GM23338 (cell line): ENCODE results near the gene CBY3. TPM values are rescaled to one million over a fixed set of nuclear protein-coding genes. Genes with fewer than 3 reads are reported as not detected.

Experiments
- ATAC-seq: fragments of 200-7000 bp; cut with Tn5 transposase; 3 replicates; pipeline ENCODE4 v1.9.1; 2020
- DNase-seq: peaks from one replicate; pipeline ENCODE4 v3.0.0-alpha.2; 2015; ENCODE audit warnings: low spot score
- H2AFZ ChIP-seq: fragments of 200-600 bp; sonication (generic); 2 replicates; pipeline ENCODE4 v1.8.0; 2016; ENCODE audit warnings: antibody characterized with exemption, mild to moderate bottlenecking, moderate library complexity
- H3F3A ChIP-seq: fragments of 200-600 bp; sonication (generic); replicated peaks from 2 replicates; pipeline ENCODE4 v1.8.0; 2017; ENCODE audit warnings: antibody characterized with exemption, mixed run types, low read depth
- H3K27ac ChIP-seq: fragments of 200-600 bp; sonication (generic); 2 replicates; pipeline ENCODE4 v1.6.1; 2016; ENCODE audit warnings: low read depth
- H3K27me3 ChIP-seq: fragments of 200-600 bp; sonication (generic); 2 replicates; pipeline ENCODE4 v1.8.0; 2016; ENCODE audit warnings: mild to moderate bottlenecking, mixed run types, moderate library complexity; ENCODE audit not compliant: insufficient read depth
- H3K36me3 ChIP-seq: fragments of 200-600 bp; sonication (generic); 2 replicates; pipeline ENCODE4 v1.8.0; 2016; ENCODE audit warnings: mild to moderate bottlenecking; ENCODE audit not compliant: insufficient read depth
- H3K4me1 ChIP-seq: fragments of 200-600 bp; sonication (generic); 2 replicates; pipeline ENCODE4 v1.8.0; 2016; ENCODE audit warnings: mild to moderate bottlenecking, moderate library complexity; ENCODE audit not compliant: insufficient read depth
- H3K4me2 ChIP-seq: fragments of 200-600 bp; sonication (generic); 2 replicates; pipeline ENCODE4 v1.7.1; 2017; ENCODE audit warnings: mixed run types
- H3K4me3 ChIP-seq: fragments of 200-600 bp; sonication (generic); 2 replicates; pipeline ENCODE4 v1.6.1; 2016; ENCODE audit warnings: mixed run types
- H3K79me2 ChIP-seq: fragments of 200-600 bp; sonication (generic); replicated peaks from 2 replicates; pipeline ENCODE4 v1.8.0; 2017; ENCODE audit warnings: mild to moderate bottlenecking; ENCODE audit not compliant: insufficient read depth
- H3K9me2 ChIP-seq: fragments of 200-600 bp; sonication (generic); 2 replicates; pipeline ENCODE4 v1.8.0; 2017; ENCODE audit not compliant: insufficient read depth
- H4K20me1 ChIP-seq: fragments of 200-600 bp; sonication (generic); replicated peaks from 2 replicates; pipeline ENCODE4 v1.8.0; 2017; ENCODE audit warnings: mild to moderate bottlenecking; ENCODE audit not compliant: insufficient read depth
- H3K27ac Mint-ChIP-seq: 2 replicates; pipeline ENCODE4 v1.8.0; 2020; ENCODE audit warnings: inconsistent platforms, mild to moderate bottlenecking, moderate library complexity, mixed read lengths
- H3K27me3 Mint-ChIP-seq: 3 replicates; pipeline ENCODE4 v1.8.0; 2022; ENCODE audit warnings: low read depth, mild to moderate bottlenecking, moderate library complexity, mixed read lengths, inconsistent platforms; ENCODE audit not compliant: insufficient read depth, poor library complexity
- H3K36me3 Mint-ChIP-seq: 3 replicates; pipeline ENCODE4 v1.8.0; 2021; ENCODE audit warnings: low read depth, mild to moderate bottlenecking, inconsistent platforms, moderate library complexity, mixed read lengths
- H3K4me1 Mint-ChIP-seq: 3 replicates; pipeline ENCODE4 v1.8.0; 2020; ENCODE audit warnings: mild to moderate bottlenecking, inconsistent platforms, mixed read lengths
- H3K4me3 Mint-ChIP-seq: 3 replicates; pipeline ENCODE4 v1.8.0; 2021; ENCODE audit warnings: moderate library complexity, mild to moderate bottlenecking, inconsistent platforms, mixed read lengths
- H3K9me3 Mint-ChIP-seq: 3 replicates; pipeline ENCODE4 v1.8.0; 2020; ENCODE audit warnings: moderate library complexity, mild to moderate bottlenecking, inconsistent platforms, mixed read lengths
- CREB1 ChIP-seq: fragments of 250-450 bp; sonication (Bioruptor Pico); IDR thresholded peaks from 2 replicates; pipeline ENCODE4 v1.5.0; 2020; ENCODE audit warnings: low read depth, mild to moderate bottlenecking, moderate library complexity
- EZH2 ChIP-seq: fragments of 200-600 bp; sonication (generic); IDR thresholded peaks from one replicate; pipeline ENCODE4 v1.8.0; 2017; ENCODE audit warnings: antibody characterized with exemption, mild to moderate bottlenecking, low read depth; ENCODE audit not compliant: unreplicated experiment
- EZH2phosphoT487 ChIP-seq: fragments of 200-600 bp; sonication (generic); IDR thresholded peaks from one replicate; pipeline ENCODE4 v1.8.1; 2018; ENCODE audit warnings: antibody characterized with exemption; ENCODE audit not compliant: unreplicated experiment
- NANOG ChIP-seq: IDR thresholded peaks from 2 replicates; pipeline ENCODE4 v1.6.1; 2016; ENCODE audit warnings: antibody characterized with exemption, borderline replicate concordance
- POLR2AphosphoS5 ChIP-seq: IDR thresholded peaks from 2 replicates; pipeline ENCODE4 v1.6.1; 2016; ENCODE audit warnings: antibody characterized with exemption, low read depth
- ZNF114 ChIP-seq: fragments of 250-450 bp; sonication (Bioruptor Pico); IDR thresholded peaks from 2 replicates; pipeline ENCODE4 v1.5.0; 2020; ENCODE audit warnings: mild to moderate bottlenecking, moderate library complexity
- ZNF331 ChIP-seq: fragments of 250-450 bp; sonication (Bioruptor Pico); IDR thresholded peaks from 2 replicates; pipeline ENCODE4 v1.5.0; 2020; ENCODE audit warnings: low read depth, mild to moderate bottlenecking, moderate library complexity
- polyA plus RNA-seq: library from polyadenylated mRNA; unstranded; fragments of >200 nt; fragmentation: Nextera tagmentation; extraction: Ambion mirVana; gene quantifications from 2 replicates; pipeline ENCODE4 v1.2.1, GENCODE V29; 2016
- total RNA-seq: library from RNA; depleted of rRNA; stranded (reverse); fragments of >200 nt; shearing (Covaris generic); gene quantifications from 2 replicates; pipeline ENCODE4 v1.2.3, GENCODE V29; 2014
- TF ChIP-seq, protein P1 (sequence below): IDR thresholded peaks from one replicate; pipeline ENCODE4 v1.6.1; 2018; ENCODE audit warnings: antibody characterized with exemption; ENCODE audit not compliant: unreplicated experiment
- TF ChIP-seq, protein P2 (sequence below), 2 experiments: fragments of 200-600 bp in 1 of 2; sonication (generic) in 1 of 2; conservative IDR thresholded peaks; 2 replicates each; pipeline versions ENCODE4 v1.5.1 to v1.6.1; 2016 to 2017; ENCODE audit warnings: antibody characterized with exemption in 2 of 2, low read depth in 2 of 2, mild to moderate bottlenecking in 2 of 2, moderate library complexity in 1 of 2

CBY3 gene
- total and polyA plus RNA-seq, 2 experiments from 2014 or later, result 0.37 to 0.52 TPM

DNA sequence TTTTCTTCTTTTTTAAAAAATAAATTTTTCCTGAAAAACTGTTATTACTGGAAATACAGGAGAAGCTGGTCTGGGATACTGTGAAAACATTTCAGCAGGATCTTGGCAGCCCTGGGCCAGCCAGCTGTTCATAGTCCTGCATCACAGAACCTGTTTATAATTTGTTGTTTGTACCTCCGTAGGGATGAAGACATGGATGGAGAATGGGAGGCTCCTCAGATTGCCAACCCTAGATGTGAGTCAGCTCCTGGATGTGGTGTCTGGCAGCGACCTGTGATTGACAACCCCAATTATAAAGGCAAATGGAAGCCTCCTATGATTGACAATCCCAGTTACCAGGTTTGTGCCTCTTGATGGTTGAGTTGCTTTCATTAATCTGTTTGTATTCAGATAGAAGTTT, 39.4 kb upstream of the CBY3 start (continued):
- TF ChIP-seq, protein P1, sequence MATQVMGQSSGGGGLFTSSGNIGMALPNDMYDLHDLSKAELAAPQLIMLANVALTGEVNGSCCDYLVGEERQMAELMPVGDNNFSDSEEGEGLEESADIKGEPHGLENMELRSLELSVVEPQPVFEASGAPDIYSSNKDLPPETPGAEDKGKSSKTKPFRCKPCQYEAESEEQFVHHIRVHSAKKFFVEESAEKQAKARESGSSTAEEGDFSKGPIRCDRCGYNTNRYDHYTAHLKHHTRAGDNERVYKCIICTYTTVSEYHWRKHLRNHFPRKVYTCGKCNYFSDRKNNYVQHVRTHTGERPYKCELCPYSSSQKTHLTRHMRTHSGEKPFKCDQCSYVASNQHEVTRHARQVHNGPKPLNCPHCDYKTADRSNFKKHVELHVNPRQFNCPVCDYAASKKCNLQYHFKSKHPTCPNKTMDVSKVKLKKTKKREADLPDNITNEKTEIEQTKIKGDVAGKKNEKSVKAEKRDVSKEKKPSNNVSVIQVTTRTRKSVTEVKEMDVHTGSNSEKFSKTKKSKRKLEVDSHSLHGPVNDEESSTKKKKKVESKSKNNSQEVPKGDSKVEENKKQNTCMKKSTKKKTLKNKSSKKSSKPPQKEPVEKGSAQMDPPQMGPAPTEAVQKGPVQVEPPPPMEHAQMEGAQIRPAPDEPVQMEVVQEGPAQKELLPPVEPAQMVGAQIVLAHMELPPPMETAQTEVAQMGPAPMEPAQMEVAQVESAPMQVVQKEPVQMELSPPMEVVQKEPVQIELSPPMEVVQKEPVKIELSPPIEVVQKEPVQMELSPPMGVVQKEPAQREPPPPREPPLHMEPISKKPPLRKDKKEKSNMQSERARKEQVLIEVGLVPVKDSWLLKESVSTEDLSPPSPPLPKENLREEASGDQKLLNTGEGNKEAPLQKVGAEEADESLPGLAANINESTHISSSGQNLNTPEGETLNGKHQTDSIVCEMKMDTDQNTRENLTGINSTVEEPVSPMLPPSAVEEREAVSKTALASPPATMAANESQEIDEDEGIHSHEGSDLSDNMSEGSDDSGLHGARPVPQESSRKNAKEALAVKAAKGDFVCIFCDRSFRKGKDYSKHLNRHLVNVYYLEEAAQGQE, result no peak
- no peak for TF ChIP-seq NANOG
- TF ChIP-seq ZNF331 (CRISPR knock-in tag), result no peak
- TF ChIP-seq, protein P2, sequence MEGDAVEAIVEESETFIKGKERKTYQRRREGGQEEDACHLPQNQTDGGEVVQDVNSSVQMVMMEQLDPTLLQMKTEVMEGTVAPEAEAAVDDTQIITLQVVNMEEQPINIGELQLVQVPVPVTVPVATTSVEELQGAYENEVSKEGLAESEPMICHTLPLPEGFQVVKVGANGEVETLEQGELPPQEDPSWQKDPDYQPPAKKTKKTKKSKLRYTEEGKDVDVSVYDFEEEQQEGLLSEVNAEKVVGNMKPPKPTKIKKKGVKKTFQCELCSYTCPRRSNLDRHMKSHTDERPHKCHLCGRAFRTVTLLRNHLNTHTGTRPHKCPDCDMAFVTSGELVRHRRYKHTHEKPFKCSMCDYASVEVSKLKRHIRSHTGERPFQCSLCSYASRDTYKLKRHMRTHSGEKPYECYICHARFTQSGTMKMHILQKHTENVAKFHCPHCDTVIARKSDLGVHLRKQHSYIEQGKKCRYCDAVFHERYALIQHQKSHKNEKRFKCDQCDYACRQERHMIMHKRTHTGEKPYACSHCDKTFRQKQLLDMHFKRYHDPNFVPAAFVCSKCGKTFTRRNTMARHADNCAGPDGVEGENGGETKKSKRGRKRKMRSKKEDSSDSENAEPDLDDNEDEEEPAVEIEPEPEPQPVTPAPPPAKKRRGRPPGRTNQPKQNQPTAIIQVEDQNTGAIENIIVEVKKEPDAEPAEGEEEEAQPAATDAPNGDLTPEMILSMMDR (conservative IDR thresholded peaks at IDR 0.05; ENCODE audit: low read depth in 2 of 2), result no peak
- no peak for TF ChIP-seq ZNF114 (CRISPR knock-in tag)
- no peak for TF ChIP-seq POLR2AphosphoS5

DNA sequence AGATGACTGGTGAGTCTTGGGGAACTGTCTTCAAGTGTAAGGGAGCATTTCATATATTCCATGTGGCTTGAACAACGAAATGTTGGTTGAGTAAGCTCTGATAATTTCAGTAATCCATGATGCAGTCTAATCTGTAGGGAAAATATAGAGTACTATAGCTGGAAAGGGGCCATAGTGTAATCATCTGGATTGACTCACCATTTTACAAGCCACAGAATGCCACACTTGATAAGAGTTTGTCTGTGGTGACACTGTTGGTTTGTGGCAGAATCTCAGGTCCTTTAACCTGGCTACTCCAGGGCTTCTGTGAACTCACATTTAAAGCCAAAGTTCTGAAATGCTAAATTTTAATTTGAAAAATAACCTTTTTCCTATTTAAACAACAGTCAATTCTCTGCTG, 35.5 kb upstream of the CBY3 start:
- peaks cover 94% of the 10 kb centered on the region for H3K36me3 Mint-ChIP-seq
- peaks cover 47% of the 10 kb centered on the region for H3K79me2 ChIP-seq

DNA sequence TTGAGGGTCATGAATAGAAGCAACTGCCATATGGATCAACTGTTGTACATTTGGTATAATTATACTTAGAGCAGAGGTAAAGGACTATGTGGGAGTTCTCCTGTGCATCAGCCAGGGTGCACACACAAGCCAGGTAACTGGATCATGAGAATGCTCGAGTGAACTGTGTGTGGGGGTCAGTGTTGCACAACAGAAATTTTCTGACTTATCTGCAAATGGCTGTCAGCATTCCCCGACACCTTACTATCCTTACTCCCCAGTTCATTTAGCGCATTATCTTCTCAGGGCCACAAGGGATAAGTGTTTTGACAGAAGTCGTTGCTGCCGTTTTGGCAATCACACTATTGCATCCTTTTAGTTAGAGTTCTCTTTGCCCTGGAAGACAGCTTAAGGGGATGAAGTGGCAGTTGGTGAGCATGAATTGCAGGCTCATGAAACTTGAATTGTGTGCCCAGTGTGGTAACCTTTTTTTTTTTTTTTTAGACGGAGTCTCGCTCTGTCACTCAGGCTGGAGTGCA, 19.6 kb upstream of the CBY3 start:
- Histone ChIP-seq H3K4me3 (peak overlapping the region; percentile 100), H3K9me2 (no peaks in the 10 kb centered on the region), H3K79me2 (peaks cover 66% of the 10 kb centered on the region), H3K27ac (peak overlapping the region; percentile 72; the same call in 1 of the 2 replicates), H3K4me2 (peak overlapping the region; percentile 90), H3K4me1 (peaks cover 27% of the 10 kb centered on the region), H4K20me1 (peaks cover 42% of the 10 kb centered on the region), H3F3A (peaks cover 4% of the 10 kb centered on the region; the same call in 1 of the 2 replicates), H3K27me3 (no peaks in the 10 kb centered on the region; the same call in 1 of the 2 replicates), H2AFZ (no peak overlapping the region), H3K36me3 (peaks cover 5% of the 10 kb centered on the region; the same call in 1 of the 2 replicates)
- Mint-ChIP-seq H3K4me3 (peak overlapping the region; percentile 99), H3K27me3 (peaks cover 20% of the 10 kb centered on the region), H3K27ac (no peak overlapping the region), H3K36me3 (peaks cover 54% of the 10 kb centered on the region), H3K4me1 (peaks cover 29% of the 10 kb centered on the region), H3K9me3 (no peaks in the 10 kb centered on the region; the same call in 2 of the 3 replicates)
- no peak for ATAC-seq
- peak; percentile 23 for DNase-seq
- TF ChIP-seq ZNF331 (CRISPR knock-in tag) (no peak), CREB1 (CRISPR knock-in tag) (no peak), ZNF114 (CRISPR knock-in tag) (no peak), EZH2phosphoT487 (no peak), EZH2 (no peak), POLR2AphosphoS5 (no peak)
- TF ChIP-seq, protein P2 (conservative IDR thresholded peaks at IDR 0.05; ENCODE audit: low read depth in 2 of 2), result no peak

More for the DNA sequence above, 35.5 kb upstream of the CBY3 start:
- peaks cover 4% of the 10 kb centered on the region for H3K27me3 Mint-ChIP-seq
- no peak for ATAC-seq
- Histone ChIP-seq H3K4me3 (no peak overlapping the region), H2AFZ (no peak overlapping the region), H3K27me3 (no peaks in the 10 kb centered on the region), H3K9me2 (no peaks in the 10 kb centered on the region), H3K4me2 (no peak overlapping the region), H3F3A (peaks cover 30% of the 10 kb centered on the region), H3K27ac (peak overlapping the region; percentile 18; the same call in 1 of the 2 replicates), H4K20me1 (peaks cover 34% of the 10 kb centered on the region), H3K36me3 (peaks cover 94% of the 10 kb centered on the region), H3K4me1 (no peaks in the 10 kb centered on the region)
- H3K9me3 Mint-ChIP-seq, result no peaks in the 10 kb centered on the region
- no peaks in the 10 kb centered on the region for H3K4me1 Mint-ChIP-seq
- H3K4me3 Mint-ChIP-seq, result no peak overlapping the region
- TF ChIP-seq POLR2AphosphoS5, result no peak
- no peak for TF ChIP-seq EZH2phosphoT487
- DNase-seq, result no peak
- H3K27ac Mint-ChIP-seq, result 0 out of 2 replicates have a peak overlapping the region, but pooled peaks have one; percentile 51
